ENCODE measurements around the gene MAD1L1. TPM values are rescaled to one million over a fixed set of nuclear protein-coding genes. Genes with fewer than 3 reads are reported as not detected.

Gene MAD1L1
- total and polyA plus RNA-seq, 2 of the 8 experiments (the other 6 are each of a cell fraction or from before 2014, with no cell fraction given), result 40.4 to 44.6 TPM

DNA sequence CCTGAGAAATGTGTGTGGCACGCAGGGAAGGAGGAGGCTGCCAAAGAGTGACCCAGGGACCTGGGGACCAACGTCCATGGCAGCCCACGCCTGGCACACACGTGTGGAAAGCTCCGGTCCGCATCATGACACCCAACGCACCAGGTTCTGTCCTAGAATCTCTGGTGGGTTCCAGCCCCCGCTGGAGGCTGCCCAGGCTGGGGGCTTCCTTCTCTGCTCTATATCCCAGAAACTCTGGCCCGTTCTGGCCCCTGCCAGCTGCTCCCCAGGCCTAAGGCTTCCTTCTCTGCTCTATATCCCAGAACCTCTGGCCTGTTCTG lies 300.8 kb downstream of the MAD1L1 start:
- no peak for FAIRE-seq
- CTCF ChIA-PET (ENCODE audit: partially characterized antibody), result interaction anchor here (0.6 to 2.2 kb wide), 2 partner anchors 8 to 353 kb away, joined by 3 to 8 read pairs; no protein-coding TSS in a partner anchor

More for the DNA sequence above, 300.8 kb downstream of the MAD1L1 start:
- H2BK15ac ChIP-seq (ENCODE audit: low read length), result no peak overlapping the region
- no peak overlapping the region for H4K8ac ChIP-seq (ENCODE audit: extremely low read depth, insufficient read depth, low read length)
- DNase-seq (ENCODE audit: low read depth in 1 of 2, low spot score in 2 of 2), result no peak
- H2AK5ac ChIP-seq (ENCODE audit: low read depth, low read length), result no peak overlapping the region
- no peak overlapping the region for H2BK120ac ChIP-seq (replicated peaks; ENCODE audit: low read depth, low read length)
- no peak overlapping the region for H2AFZ ChIP-seq (ENCODE audit: low read length)
- H4K91ac ChIP-seq (replicated peaks; ENCODE audit: insufficient read length, low read length), result no peak overlapping the region
- TF ChIP-seq BCL11A (IDR thresholded peaks at IDR 0.05; ENCODE audit: low read depth in 2 of 2, low read length in 2 of 2) (no peak), JUND (IDR thresholded peaks at IDR 0.05; ENCODE audit: low read length) (no peak), MAFK (IDR thresholded peaks at IDR 0.05; ENCODE audit: low read depth, low read length) (no peak), SP2 (IDR thresholded peaks at IDR 0.05; ENCODE audit: low read length) (no peak), RXRA (IDR thresholded peaks at IDR 0.05; ENCODE audit: insufficient read depth, low read depth, low read length) (no peak), GABPA (IDR thresholded peaks at IDR 0.05; ENCODE audit: borderline replicate concordance, insufficient read depth, low read length) (no peak), ATF2 (IDR thresholded peaks at IDR 0.05; ENCODE audit: low read length) (no peak), POLR2A (IDR thresholded peaks at IDR 0.05; ENCODE audit: control extremely low read depth in 1 of 2, low read depth in 2 of 2, low read length in 2 of 2) (no peak), EZH2 (IDR thresholded peaks at IDR 0.05; ENCODE audit: low read depth, low read length, severe bottlenecking) (no peak)
- TF ChIP-seq, protein P1, sequence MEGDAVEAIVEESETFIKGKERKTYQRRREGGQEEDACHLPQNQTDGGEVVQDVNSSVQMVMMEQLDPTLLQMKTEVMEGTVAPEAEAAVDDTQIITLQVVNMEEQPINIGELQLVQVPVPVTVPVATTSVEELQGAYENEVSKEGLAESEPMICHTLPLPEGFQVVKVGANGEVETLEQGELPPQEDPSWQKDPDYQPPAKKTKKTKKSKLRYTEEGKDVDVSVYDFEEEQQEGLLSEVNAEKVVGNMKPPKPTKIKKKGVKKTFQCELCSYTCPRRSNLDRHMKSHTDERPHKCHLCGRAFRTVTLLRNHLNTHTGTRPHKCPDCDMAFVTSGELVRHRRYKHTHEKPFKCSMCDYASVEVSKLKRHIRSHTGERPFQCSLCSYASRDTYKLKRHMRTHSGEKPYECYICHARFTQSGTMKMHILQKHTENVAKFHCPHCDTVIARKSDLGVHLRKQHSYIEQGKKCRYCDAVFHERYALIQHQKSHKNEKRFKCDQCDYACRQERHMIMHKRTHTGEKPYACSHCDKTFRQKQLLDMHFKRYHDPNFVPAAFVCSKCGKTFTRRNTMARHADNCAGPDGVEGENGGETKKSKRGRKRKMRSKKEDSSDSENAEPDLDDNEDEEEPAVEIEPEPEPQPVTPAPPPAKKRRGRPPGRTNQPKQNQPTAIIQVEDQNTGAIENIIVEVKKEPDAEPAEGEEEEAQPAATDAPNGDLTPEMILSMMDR (IDR thresholded peaks at IDR 0.05; ENCODE audit: control extremely low read depth in 1 of 3, insufficient read depth in 1 of 3, low read depth in 1 of 3, low read length in 3 of 3), result no peak
- H3K4ac ChIP-seq (replicated peaks; ENCODE audit: insufficient read length, low read depth, low read length), result no peak overlapping the region
- H3K36me3 ChIP-seq (ENCODE audit: control insufficient read depth in 2 of 4, insufficient read depth in 4 of 4, low read length in 3 of 4), result peaks cover 0 to 3% (median 0%) of the 10 kb centered on the region in 4 experiments; a peak in 1 of 8 replicates
- WGBS, 2 experiments (ENCODE audit: extremely low coverage in 1 of 2, insufficient coverage in 1 of 2, insufficient read length in 1 of 2, insufficient replicate concordance in 2 of 2, low coverage in 1 of 2, low lambda C conversion rate in 2 of 2, missing lambda C conversion rate in 1 of 2), result 91% methylated on average over 6 of the region's 9 CpGs; no CpG with 5 or more reads in 1 of the 2 experiments
- POLR2A ChIA-PET (ENCODE audit: partially characterized antibody), result no interaction called here
- H3K27ac ChIP-seq (ENCODE audit: low read depth, low read length), result no peak overlapping the region
- H3K79me2 ChIP-seq (ENCODE audit: control insufficient read depth in 1 of 2, insufficient read depth in 2 of 2, low read length in 2 of 2), result no peaks in the 10 kb centered on the region
- no peak overlapping the region for H2BK5ac ChIP-seq (ENCODE audit: low read depth, low read length)
- H3K14ac ChIP-seq (ENCODE audit: insufficient read length), result no peak overlapping the region
- H3K56ac ChIP-seq (replicated peaks; ENCODE audit: insufficient read length, low read depth, low read length), result no peak overlapping the region
- no peak overlapping the region for H3K9ac ChIP-seq (replicated peaks in 1 of 4; ENCODE audit: extremely low read depth in 1 of 4, low read depth in 3 of 4, low read length in 3 of 4)
- H2BK12ac ChIP-seq (ENCODE audit: low read depth, low read length), result no peak overlapping the region
- H3K23me2 ChIP-seq (ENCODE audit: low read depth, low read length), result no peaks in the 10 kb centered on the region
- H3K18ac ChIP-seq (ENCODE audit: extremely low read depth, low read length), result no peak overlapping the region
- H3K27me3 ChIP-seq (replicated peaks in 1 of 4; ENCODE audit: control insufficient read depth in 3 of 4, extremely low read depth in 1 of 4, insufficient read depth in 3 of 4, low read length in 3 of 4), result no peaks in the 10 kb centered on the region
- H3K79me1 ChIP-seq (ENCODE audit: low read depth, low read length), result no peaks in the 10 kb centered on the region; the same call in none of the 2 replicates
- peaks cover 0 to 3% of the 10 kb centered on the region in 2 experiments for H4K20me1 ChIP-seq (replicated peaks in 1 of 2; ENCODE audit: control insufficient read depth in 1 of 2, insufficient read depth in 2 of 2, low read length in 2 of 2)
- H2BK20ac ChIP-seq (ENCODE audit: low read length), result no peak overlapping the region
- H3K9me3 ChIP-seq (ENCODE audit: insufficient read depth in 2 of 2, low read depth in 1 of 2, low read length in 1 of 2), result peaks cover 0 to 9% of the 10 kb centered on the region in 2 experiments; a peak in 2 of 4 replicates
- H3K4me2 ChIP-seq (ENCODE audit: insufficient read depth in 1 of 2, low read depth in 2 of 2, low read length in 2 of 2), result no peak overlapping the region
- no peak overlapping the region for H3K4me3 ChIP-seq (ENCODE audit: extremely low read depth in 1 of 4, insufficient read depth in 2 of 4, low read depth in 3 of 4, low read length in 4 of 4)
- H3K4me1 ChIP-seq (replicated peaks in 1 of 4; ENCODE audit: control insufficient read depth in 3 of 4, insufficient read depth in 4 of 4, low read length in 3 of 4), result no peaks in the 10 kb centered on the region
- H4K5ac ChIP-seq (ENCODE audit: insufficient read length, low read depth, low read length), result no peak overlapping the region
- no peak overlapping the region for H3K23ac ChIP-seq (ENCODE audit: insufficient read length)
